DND-41 (cell line): ENCODE measurements around the gene TAS2R20.

Experiments
- ATAC-seq: fragments of 200-7000 bp; cut with Tn5 transposase; 3 replicates; pipeline ENCODE4 v1.9.1; 2021; ENCODE audit warnings: low read depth; ENCODE audit not compliant: insufficient read depth
- DNase-seq: peaks from one replicate; pipeline ENCODE4 v3.0.0-alpha.2; 2020
- H2AFZ ChIP-seq: 2 replicates; pipeline ENCODE4 v1.6.0; 2012; ENCODE audit warnings: low read depth, low read length
- H3K27ac ChIP-seq: 2 replicates; pipeline ENCODE4 v1.5.1; 2012; ENCODE audit warnings: low read length, inconsistent platforms
- H3K27me3 ChIP-seq: fragments of 200-600 bp; sonication (generic); 2 replicates; pipeline ENCODE4 v1.6.0; 2012; ENCODE audit warnings: low read length, mild to moderate bottlenecking, inconsistent platforms; ENCODE audit not compliant: insufficient read depth, poor library complexity
- H3K36me3 ChIP-seq: 2 replicates; pipeline ENCODE4 v1.5.1; 2012; ENCODE audit warnings: low read length, inconsistent platforms; ENCODE audit not compliant: insufficient read depth
- H3K4me1 ChIP-seq: 2 replicates; pipeline ENCODE4 v1.5.1; 2012; ENCODE audit warnings: mild to moderate bottlenecking, low read length; ENCODE audit not compliant: insufficient read depth
- H3K4me2 ChIP-seq: 2 replicates; pipeline ENCODE4 v1.6.0; 2012; ENCODE audit warnings: mild to moderate bottlenecking, moderate library complexity, low read length, inconsistent platforms; ENCODE audit not compliant: insufficient read depth
- H3K4me3 ChIP-seq, 2 experiments: fragments of 200-600 bp in 1 of 2; shearing (Covaris generic) in 1 of 2; 2 replicates each; pipeline ENCODE4 v1.5.1; 2012 to 2016; ENCODE audit warnings: inconsistent platforms in 2 of 2, low read length in 2 of 2, mild to moderate bottlenecking in 2 of 2, low read depth in 1 of 2, moderate library complexity in 1 of 2
- H3K79me2 ChIP-seq: 2 replicates; pipeline ENCODE4 v1.6.0; 2012; ENCODE audit warnings: low read length, inconsistent platforms; ENCODE audit not compliant: insufficient read depth
- H3K9ac ChIP-seq: 2 replicates; pipeline ENCODE4 v1.6.0; 2012; ENCODE audit warnings: low read depth, mild to moderate bottlenecking, inconsistent platforms, low read length, moderate library complexity
- H3K9me3 ChIP-seq: 2 replicates; pipeline ENCODE4 v1.5.1; 2012; ENCODE audit warnings: low read length, moderate library complexity, mild to moderate bottlenecking, inconsistent platforms; ENCODE audit not compliant: insufficient read depth, severe bottlenecking
- H4K20me1 ChIP-seq: 2 replicates; pipeline ENCODE4 v1.6.0; 2012; ENCODE audit warnings: low read length; ENCODE audit not compliant: insufficient read depth
- CTCF ChIP-seq: IDR thresholded peaks from 2 replicates; pipeline ENCODE4 v1.5.1; 2012; ENCODE audit warnings: borderline replicate concordance, low read length, moderate library complexity, mild to moderate bottlenecking; ENCODE audit not compliant: poor library complexity, severe bottlenecking; ENCODE audit errors: extremely low read depth
- EZH2 ChIP-seq: IDR thresholded peaks from 3 replicates; pipeline ENCODE4 v1.6.1; 2012; ENCODE audit warnings: borderline replicate concordance, low read depth, mild to moderate bottlenecking, moderate library complexity, low read length, inconsistent platforms; ENCODE audit not compliant: severe bottlenecking

The TAS2R20 gene

GRCh38 chr12:10968765-10969456 lies 29.2 kb downstream of the TAS2R20 start:
- no peaks in the 10 kb centered on the region for H3K27me3 ChIP-seq
- H3K4me2 ChIP-seq: no peak overlapping the region
- DNase-seq: no peak
- no peaks in the 10 kb centered on the region for H3K79me2 ChIP-seq
- no peaks in the 10 kb centered on the region for H3K4me1 ChIP-seq
- no peak for TF ChIP-seq EZH2
- TF ChIP-seq CTCF: no peak
- H3K9ac ChIP-seq: no peak overlapping the region
- no peaks in the 10 kb centered on the region for H3K9me3 ChIP-seq
- H3K36me3 ChIP-seq: no peaks in the 10 kb centered on the region
- ATAC-seq: no peak
- no peak overlapping the region for H3K27ac ChIP-seq
- H2AFZ ChIP-seq: no peak overlapping the region
- H3K4me3 ChIP-seq: no peak overlapping the region
- peaks cover 7% of the 10 kb centered on the region; the same call in 1 of the 2 replicates for H4K20me1 ChIP-seq

GRCh38 chr12:10967409-10967808 lies 30.7 kb downstream of the TAS2R20 start:
- Histone ChIP-seq H3K27ac (no peak overlapping the region), H3K9ac (no peak overlapping the region), H4K20me1 (peaks cover 7% of the 10 kb centered on the region; the same call in 1 of the 2 replicates), H3K27me3 (no peaks in the 10 kb centered on the region), H3K4me2 (no peak overlapping the region), H3K9me3 (no peaks in the 10 kb centered on the region), H3K4me3 (no peak overlapping the region), H3K4me1 (no peaks in the 10 kb centered on the region), H3K36me3 (no peaks in the 10 kb centered on the region), H2AFZ (no peak overlapping the region), H3K79me2 (no peaks in the 10 kb centered on the region)
- ATAC-seq: no peak
- no peak for DNase-seq
- TF ChIP-seq EZH2 (no peak), CTCF (no peak)

GRCh38 chr12:10966314-10966713 lies 31.8 kb downstream of the TAS2R20 start:
- Histone ChIP-seq H3K27ac (no peak overlapping the region), H3K4me1 (peaks cover 6% of the 10 kb centered on the region), H3K36me3 (no peaks in the 10 kb centered on the region), H3K4me2 (no peak overlapping the region), H3K79me2 (no peaks in the 10 kb centered on the region), H4K20me1 (peaks cover 13% of the 10 kb centered on the region), H2AFZ (no peak overlapping the region), H3K27me3 (no peaks in the 10 kb centered on the region), H3K9me3 (no peaks in the 10 kb centered on the region), H3K9ac (no peak overlapping the region), H3K4me3 (no peak overlapping the region)
- DNase-seq (no peak), ATAC-seq (no peak)
- TF ChIP-seq CTCF (no peak), EZH2 (no peak)
